GM18499 (cell line): Measurements from ENCODE around the gene ISYNA1.

Source experiments
- ATAC-seq: cut with Tn5 transposase; IDR thresholded peaks from one replicate; pipeline ENCODE4 v1.9.1; 2021; ENCODE audit warnings: moderate number of reproducible peaks; ENCODE audit not compliant: insufficient read depth, unreplicated experiment

ISYNA1 gene

DNA sequence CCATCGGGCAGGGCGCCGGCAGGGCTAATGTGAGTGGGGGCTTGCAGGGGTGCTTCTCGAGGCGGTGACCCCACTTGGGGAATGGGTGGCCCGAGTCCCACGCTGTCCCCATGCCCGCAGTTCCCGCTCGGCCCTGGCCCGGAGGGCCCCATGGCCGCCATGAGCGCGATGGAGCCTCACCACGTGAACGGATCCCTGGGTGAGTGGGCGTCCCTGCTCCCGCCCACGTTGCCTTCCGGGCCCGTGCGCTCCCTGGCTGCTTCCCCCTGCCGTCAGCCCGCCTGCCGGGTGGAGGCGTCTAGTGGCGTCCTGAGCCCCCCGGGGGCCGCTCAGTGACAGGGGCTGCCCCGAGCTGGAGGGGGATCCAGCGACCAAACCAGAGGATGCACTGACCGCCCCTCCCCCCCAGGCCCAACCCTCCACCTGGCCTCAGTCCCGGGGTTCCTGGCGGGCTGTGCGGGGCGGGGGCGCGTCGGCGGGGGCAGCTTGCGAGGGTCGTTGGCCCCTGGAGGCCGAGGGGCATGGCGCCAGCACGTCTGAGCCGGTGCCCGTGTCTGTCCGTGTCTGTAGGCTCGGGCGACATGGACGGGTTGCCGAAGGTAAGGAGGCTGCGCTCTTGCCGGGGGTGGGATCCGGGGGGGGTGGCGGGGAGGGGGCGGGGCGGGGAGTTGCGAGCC is 4.8 kb downstream of the ISYNA1 start:
- ATAC-seq: no peak

GRCh38 chr19:18432275-18433014 is 5.5 kb downstream of the ISYNA1 start:
- ATAC-seq: no peak

- no peak for ATAC-seq
Measured at GRCh38 chr19:18431351-18432197, 6.4 kb downstream of the ISYNA1 start.

GRCh38 chr19:18430417-18431144 is 7.4 kb downstream of the ISYNA1 start:
- no peak for ATAC-seq

GRCh38 chr19:18429717-18430416 is 8.1 kb downstream of the ISYNA1 start:
- no peak for ATAC-seq

DNA sequence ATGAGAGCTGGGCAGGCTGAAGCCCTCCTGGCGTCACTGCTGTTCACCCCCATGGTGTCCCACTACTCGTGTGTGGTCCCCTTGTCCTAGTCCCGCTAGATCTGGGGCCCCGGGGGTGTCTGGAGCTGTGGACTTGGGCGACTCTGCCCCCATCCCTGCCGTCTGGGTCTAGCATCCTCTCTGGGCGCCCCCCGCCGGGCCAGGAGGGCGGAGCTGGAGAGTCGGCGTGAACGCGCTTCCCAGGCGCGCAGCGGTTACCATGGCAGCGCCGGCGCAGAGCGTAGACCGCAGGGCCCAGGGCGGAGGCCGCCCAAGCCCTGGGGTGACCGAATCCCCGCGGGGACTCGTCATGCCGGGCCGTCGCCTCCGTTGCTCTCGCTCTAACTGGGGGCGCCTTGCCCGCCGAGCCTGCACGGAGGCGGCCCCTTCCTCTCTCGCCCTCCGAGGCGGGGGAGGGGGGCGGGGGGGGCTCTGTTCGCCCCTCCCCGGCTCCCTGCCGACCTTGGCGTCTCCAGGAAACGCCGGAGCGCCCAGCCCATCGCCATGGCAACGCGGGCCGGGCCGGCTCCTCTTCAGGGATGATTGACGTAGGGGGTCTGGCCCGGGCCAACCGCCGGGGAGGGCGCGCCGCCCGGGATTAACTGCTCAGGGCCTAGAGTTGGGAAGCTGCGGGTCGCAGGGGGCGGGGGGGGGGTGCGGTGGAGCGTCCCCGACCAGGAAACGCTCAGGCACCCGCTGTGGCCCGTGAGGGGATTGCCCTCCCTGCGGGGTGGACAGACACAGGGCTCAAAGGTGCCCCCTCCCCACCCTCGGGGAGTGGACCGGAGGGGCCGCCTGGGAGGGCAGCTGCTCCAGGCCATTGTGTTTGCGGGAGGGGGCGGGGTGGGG is 8.9 kb downstream of the ISYNA1 start:
- no peak for ATAC-seq

GRCh38 chr19:18428173-18428786 is 9.7 kb downstream of the ISYNA1 start:
- ATAC-seq: no peak

GRCh38 chr19:18427743-18428113 is 10.2 kb downstream of the ISYNA1 start:
- no peak for ATAC-seq

GRCh38 chr19:18427080-18427742 is 10.7 kb downstream of the ISYNA1 start:
- ATAC-seq: no peak

GRCh38 chr19:18426416-18426767 is 11.5 kb downstream of the ISYNA1 start:
- ATAC-seq: no peak

DNA sequence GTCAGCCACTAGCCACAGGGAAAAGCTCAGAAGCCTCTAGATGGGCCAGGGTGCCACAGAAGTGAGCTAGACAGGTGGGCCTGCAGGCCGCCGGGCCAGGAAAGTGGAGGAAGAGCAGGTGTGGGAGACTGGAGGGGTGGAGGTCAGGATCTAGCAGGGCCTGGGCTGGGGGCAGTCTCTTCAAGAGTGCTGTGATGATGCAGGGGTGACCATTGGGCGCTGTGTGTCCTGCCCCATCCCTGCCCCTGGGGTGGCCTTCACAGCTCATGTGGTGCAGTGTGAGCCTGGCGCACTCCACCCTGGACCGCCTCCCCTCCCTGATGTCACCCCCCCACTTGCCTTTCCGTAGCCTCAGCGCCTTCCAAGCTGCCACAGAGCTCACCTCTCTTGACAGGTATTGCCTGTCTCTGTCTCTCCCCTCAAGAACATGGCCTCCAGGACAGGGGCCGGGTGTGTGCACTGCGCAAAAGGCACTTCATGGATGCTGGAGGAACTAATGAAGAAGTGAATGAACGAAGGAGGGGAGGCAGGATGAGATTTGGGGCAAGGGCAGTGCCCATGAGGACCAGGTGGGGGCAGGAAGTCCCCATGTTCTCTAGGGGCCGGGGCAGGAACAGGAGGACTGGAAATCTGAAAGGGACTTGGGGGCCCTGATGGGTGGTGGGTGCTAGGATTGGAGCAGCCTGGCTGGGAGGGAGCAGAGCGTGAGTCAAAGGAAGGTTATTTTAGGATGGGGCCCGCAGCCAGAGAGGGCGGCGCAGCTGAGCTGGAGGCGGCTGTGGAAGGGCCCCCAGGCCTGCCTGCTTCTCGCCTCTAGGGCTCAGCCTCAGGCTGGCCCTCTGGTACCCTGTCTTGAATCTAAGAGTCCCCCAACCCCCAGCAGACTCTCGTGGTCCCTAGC is 12.2 kb downstream of the ISYNA1 start:
- no peak for ATAC-seq

DNA sequence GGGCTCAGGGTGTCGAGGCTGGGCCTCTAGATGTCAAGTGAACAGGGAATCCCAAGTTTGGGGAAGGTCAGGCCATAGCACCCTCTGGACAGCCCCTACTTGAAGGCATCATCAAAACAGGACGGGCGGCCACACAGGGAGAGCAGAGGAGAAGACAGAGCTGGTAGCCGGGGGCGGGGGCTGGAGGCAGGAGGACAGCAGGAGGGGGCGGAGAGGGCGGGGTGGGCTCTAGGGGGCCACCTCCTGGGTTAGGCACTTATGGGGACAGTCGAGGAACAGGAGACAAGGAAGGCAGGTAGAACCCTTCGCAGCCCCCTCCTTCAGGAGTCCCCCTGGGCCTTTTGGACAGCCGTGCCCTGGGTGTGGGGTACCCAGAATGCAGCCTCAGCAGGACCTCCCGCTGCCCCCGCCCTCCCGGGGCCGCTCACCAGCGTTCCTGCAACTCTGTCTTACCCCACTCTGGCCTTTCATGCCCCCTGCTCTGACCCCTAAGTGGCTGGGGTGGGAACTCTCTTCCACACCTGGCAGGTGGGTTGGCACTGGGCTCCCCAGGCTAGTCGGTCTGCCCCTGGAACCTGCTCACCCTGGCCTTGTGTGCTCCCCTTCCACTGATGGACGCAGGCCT is 12.9 kb downstream of the ISYNA1 start:
- no peak for ATAC-seq

GRCh38 chr19:18424122-18424889 is 13.6 kb downstream of the ISYNA1 start:
- no peak for ATAC-seq

DNA sequence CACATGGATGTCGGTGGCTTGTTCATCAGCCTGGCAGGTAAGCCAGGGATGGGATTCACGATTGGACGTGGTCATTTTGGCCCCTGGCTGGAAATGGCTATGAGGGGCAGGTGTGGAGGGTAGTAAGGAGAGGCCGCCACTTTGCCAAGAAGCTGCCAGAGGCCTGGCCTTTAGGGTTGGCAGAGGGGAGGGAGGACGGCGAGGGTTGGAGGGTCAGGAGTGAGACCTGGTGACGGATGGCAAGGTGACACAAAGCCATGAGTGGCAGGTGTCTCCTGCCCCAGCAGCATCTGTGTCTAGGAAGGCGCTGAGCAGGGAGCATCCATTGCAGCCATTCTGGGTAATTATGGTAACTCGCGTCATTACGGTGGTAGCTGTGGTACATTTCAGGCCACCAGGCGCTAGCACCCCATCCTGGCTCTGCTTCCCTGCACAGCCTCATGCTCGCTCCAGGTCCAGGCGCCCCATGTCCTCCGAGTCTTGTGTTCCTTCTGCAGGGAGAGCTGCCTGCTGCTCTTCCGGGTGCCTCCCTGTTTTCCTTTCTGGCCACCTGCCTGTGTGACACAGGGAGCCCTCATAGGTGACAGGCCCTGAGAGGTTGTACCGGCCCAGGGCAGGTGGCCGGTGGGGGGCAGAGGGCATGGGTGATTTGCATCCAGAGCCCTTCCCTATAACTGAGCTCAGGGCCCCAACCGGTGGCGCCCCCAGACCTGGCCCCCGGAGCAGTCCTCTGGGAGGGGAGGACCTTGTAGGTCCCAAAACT is 14.5 kb downstream of the ISYNA1 start:
- ATAC-seq: no peak

GRCh38 chr19:18422530-18423191 is 15.3 kb downstream of the ISYNA1 start:
- no peak for ATAC-seq
